Naive thymus-derived CD4-positive, alpha-beta T cell (primary cell): ENCODE results near the gene LUC7L2. TPM values are rescaled to one million over a fixed set of nuclear protein-coding genes. Genes with fewer than 3 reads are reported as not detected.
A peak's percentile ranks its signal among the peaks of the same experiment; 100 is the strongest.
"Not testable (repeated sequence)": the region's sequence is repeated elsewhere in the genome, so short reads cannot be mapped to it uniquely, and the experiment has no call there.

Source experiments
- ATAC-seq: fragments of 150-1000 bp; cut with Tn5 transposase; 2 replicates; pipeline ENCODE4 v1.10.0; 2021; ENCODE audit warnings: mild to moderate bottlenecking, moderate library complexity
- CTCF ChIA-PET: fragments of 350-600 bp; sonication (Branson Sonifier 250); formaldehyde crosslinking; loops from one replicate; lab custom pipeline; 2021; ENCODE audit warnings: antibody characterized with exemption; lab: Charles Lee
- POLR2A ChIA-PET: fragments of 350-600 bp; sonication (Branson Sonifier 250); formaldehyde crosslinking; loops from one replicate; lab custom pipeline; 2021; ENCODE audit warnings: antibody characterized with exemption, inconsistent platforms; lab: Charles Lee
- DNase-seq, 9 donors: peaks; one replicate each; pipeline versions ENCODE4 v3.0.0 to v3.0.0-alpha.2; 2020 to 2022; ENCODE audit warnings: mixed read lengths in 1 of 9
- H3K27ac ChIP-seq: one replicate; pipeline ENCODE4 v1.7.0; 2013; ENCODE audit warnings: mild to moderate bottlenecking, low read depth, low read length, moderate library complexity
- H3K27me3 ChIP-seq, 2 donors: one replicate each; pipeline ENCODE4 v1.7.0; 2013; ENCODE audit warnings: low read length in 2 of 2, mild to moderate bottlenecking in 2 of 2, moderate library complexity in 2 of 2; ENCODE audit not compliant: control insufficient read depth in 2 of 2, insufficient read depth in 2 of 2
- H3K36me3 ChIP-seq, 3 experiments: 1 replicate in 2 of 3; 2 replicates in 1 of 3; pipeline ENCODE4 v1.7.0; 2013; ENCODE audit warnings: low read length in 3 of 3, mild to moderate bottlenecking in 3 of 3, moderate library complexity in 1 of 3; ENCODE audit not compliant: insufficient read depth in 3 of 3, control insufficient read depth in 2 of 3
- H3K4me1 ChIP-seq, 2 donors: one replicate each; pipeline ENCODE4 v1.7.0; 2013; ENCODE audit warnings: low read length in 2 of 2, mild to moderate bottlenecking in 2 of 2, moderate library complexity in 1 of 2; ENCODE audit not compliant: control insufficient read depth in 2 of 2, insufficient read depth in 2 of 2
- H3K4me3 ChIP-seq: 2 replicates; pipeline ENCODE4 v1.7.0; 2013; ENCODE audit warnings: mild to moderate bottlenecking, low read length
- H3K9me3 ChIP-seq, 3 experiments: 1 replicate in 2 of 3; 2 replicates in 1 of 3; pipeline ENCODE4 v1.7.0; 2013; ENCODE audit warnings: low read length in 3 of 3; ENCODE audit not compliant: control insufficient read depth in 2 of 3
- H3K27ac Mint-ChIP-seq, 9 donors: one replicate each; pipeline ENCODE4 v1.8.0; 2020 to 2022; ENCODE audit warnings: mixed read lengths in 9 of 9, mild to moderate bottlenecking in 8 of 9, moderate library complexity in 5 of 9, inconsistent platforms in 2 of 9
- H3K27me3 Mint-ChIP-seq, 5 donors: one replicate each; pipeline ENCODE4 v1.8.0; 2021 to 2022; ENCODE audit warnings: mixed read lengths in 5 of 5, mild to moderate bottlenecking in 1 of 5
- H3K36me3 Mint-ChIP-seq, 5 donors: one replicate each; pipeline ENCODE4 v1.8.0; 2020 to 2022; ENCODE audit warnings: mixed read lengths in 5 of 5, mild to moderate bottlenecking in 3 of 5, inconsistent platforms in 1 of 5
- H3K4me1 Mint-ChIP-seq, 7 donors: one replicate each; pipeline ENCODE4 v1.8.0; 2020 to 2022; ENCODE audit warnings: mixed read lengths in 7 of 7, mild to moderate bottlenecking in 3 of 7, inconsistent platforms in 1 of 7
- H3K4me3 Mint-ChIP-seq, 10 donors: one replicate each; pipeline ENCODE4 v1.8.0; 2020 to 2022; ENCODE audit warnings: mild to moderate bottlenecking in 10 of 10, mixed read lengths in 10 of 10, moderate library complexity in 6 of 10, inconsistent platforms in 2 of 10
- H3K9me3 Mint-ChIP-seq, 11 donors: one replicate each; pipeline ENCODE4 v1.8.0; 2020 to 2022; ENCODE audit warnings: mixed read lengths in 11 of 11, mild to moderate bottlenecking in 4 of 11, inconsistent platforms in 1 of 11, moderate library complexity in 1 of 11
- intact Hi-C, 2 donors: fragments of 100-400 bp; cut with micrococcal nuclease; formaldehyde crosslinking; loops; one replicate each; pipeline ENCODE4 v1.15.1; 2023
- polyA plus RNA-seq, 2 donors: library from polyadenylated mRNA; unstranded; fragments of 300-500 nt; fragmentation: Illumina TruSeq; gene quantifications; one replicate each; pipeline ENCODE4 v1.2.3, GENCODE V29; 2021
- total RNA-seq, 6 experiments: library from RNA in 5 of 6; stranded (reverse) in 5 of 6; gene quantifications; 1 replicate in 5 of 6; 2 replicates in 1 of 6; pipeline ENCODE4 v1.2.3 and lab custom pipeline; 2021 to 2026

The LUC7L2 gene
- total and polyA plus RNA-seq, 7 experiments from 2014 or later = 59.6 to 183 (median 141) TPM

- H3K9me3 Mint-ChIP-seq = peaks cover 0 to 11% (median 3%) of the 10 kb centered on the region in 11 donors
- H3K27ac Mint-ChIP-seq = peak overlapping the region in 1 of 9 donors; percentile 32
- intact Hi-C loops = loop anchor here in 1 of 2 donors (10.0 kb wide), 3 partner anchors 280 to 1050 kb away; partner anchors contain the start of genes HIPK2 and SLC37A3
- H3K36me3 Mint-ChIP-seq = peaks cover 8 to 32% (median 22%) of the 10 kb centered on the region in 5 donors
- ChIA-PET CTCF (interaction anchor here (1.0 kb wide), 1 partner anchor 15 kb away, joined by 3 read pairs; the partner anchor contains the start of gene LUC7L2), POLR2A (interaction anchor here (1.5 to 6.0 kb wide), 3 partner anchors 10 to 22 kb away, joined by 3 to 47 read pairs (median 20); partner anchors contain the start of gene LUC7L2)
- peaks cover 8 to 47% (median 32%) of the 10 kb centered on the region in 7 donors for H3K4me1 Mint-ChIP-seq
- ATAC-seq (no peak), DNase-seq (no peak)
- Histone ChIP-seq H3K4me1 (peaks cover 11 to 13% of the 10 kb centered on the region in 2 donors), H3K4me3 (no peak overlapping the region), H3K9me3 (no peaks in the 10 kb centered on the region), H3K27me3 (no peaks in the 10 kb centered on the region), H3K27ac (no peak overlapping the region), H3K36me3 (peaks cover 0 to 16% (median 0%) of the 10 kb centered on the region in 3 experiments)
- no peak overlapping the region for H3K4me3 Mint-ChIP-seq
- peaks cover 0 to 8% (median 5%) of the 10 kb centered on the region in 5 donors for H3K27me3 Mint-ChIP-seq
These were observed 14.7 kb upstream of the LUC7L2 start for GRCh38 chr7:139345042-139345441.

- Histone ChIP-seq H3K9me3 (no peaks in the 10 kb centered on the region), H3K36me3 (peaks cover 0 to 11% (median 0%) of the 10 kb centered on the region in 3 experiments), H3K27me3 (no peaks in the 10 kb centered on the region), H3K27ac (no peak overlapping the region), H3K4me3 (no peak overlapping the region), H3K4me1 (no peaks in the 10 kb centered on the region)
- Mint-ChIP-seq H3K4me1 (peaks cover 0 to 19% (median 10%) of the 10 kb centered on the region in 7 donors), H3K27ac (peak overlapping the region in 1 of 9 donors; percentile 0), H3K9me3 (no peaks in the 10 kb centered on the region), H3K4me3 (no peak overlapping the region), H3K27me3 (no peaks in the 10 kb centered on the region), H3K36me3 (peaks cover 10 to 43% (median 22%) of the 10 kb centered on the region in 5 donors)
- intact Hi-C loops = no loop called here
- CTCF ChIA-PET = no interaction called here
- DNase-seq (no peak), ATAC-seq (no peak)
- POLR2A ChIA-PET = no interaction called here
These were observed 8.7 kb upstream of the LUC7L2 start for GRCh38 chr7:139351027-139351426.

- no peak overlapping the region for H3K27ac ChIP-seq
- Mint-ChIP-seq H3K4me1 (peaks cover 3 to 26% (median 18%) of the 10 kb centered on the region in 7 donors), H3K36me3 (peaks cover 5 to 21% (median 10%) of the 10 kb centered on the region in 5 donors), H3K9me3 (no peaks in the 10 kb centered on the region), H3K27ac (no peak overlapping the region), H3K4me3 (no peak overlapping the region), H3K27me3 (no peaks in the 10 kb centered on the region)
- H3K4me1 ChIP-seq = peaks cover 0 to 6% of the 10 kb centered on the region in 2 donors
- no peak overlapping the region for H3K4me3 ChIP-seq
- intact Hi-C loops = loop anchor here in 1 of 2 donors (5.0 kb wide), 1 partner anchor 708 kb away; the partner anchor contains the start of gene PARP12
- ATAC-seq (no peak), DNase-seq (no peak)
- no peaks in the 10 kb centered on the region for H3K27me3 ChIP-seq
- no peaks in the 10 kb centered on the region for H3K9me3 ChIP-seq
- ChIA-PET POLR2A (interaction anchor here (0.6 to 3.6 kb wide), 4 partner anchors 8 to 14 kb away, joined by 3 to 20 read pairs (median 7); no protein-coding TSS in a partner anchor), CTCF (interaction anchor here (0.7 to 1.0 kb wide), 2 partner anchors 12 to 19 kb away, joined by 3 read pairs; no protein-coding TSS in a partner anchor)
- peaks cover 0 to 6% (median 0%) of the 10 kb centered on the region in 3 experiments for H3K36me3 ChIP-seq
These were observed 5.0 kb upstream of the LUC7L2 start for GRCh38 chr7:139354729-139355128.

GRCh38 chr7:139355320-139355719 lies 4.4 kb upstream of the LUC7L2 start:
- no peak for ATAC-seq

GRCh38 chr7:139357729-139358506 lies 1.8 kb upstream of the LUC7L2 start:
- Mint-ChIP-seq H3K36me3 (peaks cover 0 to 13% (median 3%) of the 10 kb centered on the region in 5 donors), H3K4me1 (peaks cover 18 to 46% (median 33%) of the 10 kb centered on the region in 7 donors), H3K4me3 (peak overlapping the region; percentile 93 to 100 (median 99)), H3K27ac (peak overlapping the region; percentile 95 to 100 (median 98))
- H3K27me3 Mint-ChIP-seq, DNase-seq, H3K9me3 ChIP-seq, H3K27me3 ChIP-seq, H3K36me3 ChIP-seq, CTCF ChIA-PET, H3K9me3 Mint-ChIP-seq, ATAC-seq: not testable (repeated sequence)
- H3K27ac ChIP-seq = peak overlapping the region; percentile 97
- peak overlapping the region; percentile 80 for H3K4me3 ChIP-seq
- POLR2A ChIA-PET = interaction anchor here (0.6 to 3.4 kb wide), 4 partner anchors 9 to 258 kb away, joined by 3 to 68 read pairs (median 26); partner anchors contain the start of gene FMC1
- intact Hi-C loops = loop anchor here (2.0 to 5.0 kb wide), 3 partner anchors 37 to 704 kb away; partner anchors contain the start of gene PARP12 (in 1 of the 2)
- peaks cover 7 to 23% of the 10 kb centered on the region in 2 donors for H3K4me1 ChIP-seq

More at GRCh38 chr7:139355320-139355719, 4.4 kb upstream of the LUC7L2 start:
- Histone ChIP-seq H3K36me3 (peaks cover 0 to 6% (median 0%) of the 10 kb centered on the region in 3 experiments), H3K4me3 (no peak overlapping the region), H3K9me3 (no peaks in the 10 kb centered on the region), H3K27ac (no peak overlapping the region), H3K4me1 (peaks cover 0 to 6% of the 10 kb centered on the region in 2 donors), H3K27me3 (no peaks in the 10 kb centered on the region)
- Mint-ChIP-seq H3K36me3 (peaks cover 5 to 18% (median 10%) of the 10 kb centered on the region in 5 donors), H3K4me1 (peaks cover 3 to 27% (median 19%) of the 10 kb centered on the region in 7 donors), H3K4me3 (no peak overlapping the region), H3K27me3 (no peaks in the 10 kb centered on the region), H3K27ac (peak overlapping the region in 2 of 9 donors; percentile 26 to 47), H3K9me3 (peaks cover 0 to under 1% (median 0%) of the 10 kb centered on the region in 11 donors)
- ChIA-PET POLR2A (interaction anchor here (0.7 to 3.6 kb wide), 4 partner anchors 10 to 20 kb away, joined by 3 to 20 read pairs (median 7); no protein-coding TSS in a partner anchor), CTCF (interaction anchor here (0.7 kb wide), 1 partner anchor 18 kb away, joined by 3 read pairs; no protein-coding TSS in a partner anchor)
- intact Hi-C loops = loop anchor here in 1 of 2 donors (5.0 kb wide), 1 partner anchor 707 kb away; the partner anchor contains the start of gene PARP12
- DNase-seq = no peak
